Neural cell (in vitro differentiated cells): ENCODE data around the gene ROBO3. TPM values are rescaled to one million over a fixed set of nuclear protein-coding genes. Genes with fewer than 3 reads are reported as not detected.

ENCODE experiments used
- H2AFZ ChIP-seq: fragments of 200-600, 300-800 bp; sonication (generic), shearing (Covaris generic); 2 replicates; pipeline ENCODE4 v1.6.0; 2014; ENCODE audit warnings: low read depth, mild to moderate bottlenecking, antibody characterized with exemption, low read length, moderate library complexity
- H3F3A ChIP-seq: fragments of 200-600 bp; shearing (Covaris generic); 2 replicates; pipeline ENCODE4 v1.6.1; 2016; ENCODE audit warnings: mild to moderate bottlenecking, moderate library complexity, mixed read lengths, antibody characterized with exemption, low read length; ENCODE audit not compliant: insufficient read depth, poor library complexity, severe bottlenecking
- H3K27ac ChIP-seq: fragments of 200-600, 300-800 bp; sonication (generic), shearing (Covaris generic); 2 replicates; pipeline ENCODE4 v1.5.1; 2014; ENCODE audit warnings: mild to moderate bottlenecking, low read length, moderate library complexity
- H3K27me3 ChIP-seq: fragments of 300-800, 200-600 bp; sonication (generic), shearing (Covaris generic); 2 replicates; pipeline ENCODE4 v1.6.0; 2014; ENCODE audit warnings: mild to moderate bottlenecking, low read depth, low read length, moderate library complexity; ENCODE audit not compliant: insufficient read depth
- H3K36me3 ChIP-seq: fragments of 300-800, 200-600 bp; sonication (generic), shearing (Covaris generic); 2 replicates; pipeline ENCODE4 v1.5.1; 2014; ENCODE audit warnings: mild to moderate bottlenecking, antibody characterized with exemption, low read length, moderate library complexity; ENCODE audit not compliant: insufficient read depth
- H3K4me2 ChIP-seq: fragments of 300-800, 200-600 bp; sonication (generic), shearing (Covaris generic); 2 replicates; pipeline ENCODE4 v1.6.0; 2014; ENCODE audit warnings: mild to moderate bottlenecking, low read length
- H3K4me3 ChIP-seq: fragments of 300-800, 200-600 bp; sonication (generic), shearing (Covaris generic); 2 replicates; pipeline ENCODE4 v1.5.1; 2014; ENCODE audit warnings: mild to moderate bottlenecking, low read length, moderate library complexity
- H3K79me2 ChIP-seq: fragments of 200-600 bp; shearing (Covaris generic); replicated peaks from 2 replicates; pipeline ENCODE4 v1.6.0; 2014; ENCODE audit warnings: mild to moderate bottlenecking, low read length, moderate library complexity; ENCODE audit not compliant: insufficient read depth
- H3K9ac ChIP-seq: fragments of 300-800, 200-600 bp; sonication (generic), shearing (Covaris generic); 2 replicates; pipeline ENCODE4 v1.6.1; 2016; ENCODE audit warnings: mild to moderate bottlenecking, low read length, mixed read lengths
- H3K9me2 ChIP-seq: fragments of 200-600 bp; shearing (Covaris generic); 2 replicates; pipeline ENCODE4 v1.6.1; 2016; ENCODE audit warnings: mild to moderate bottlenecking, low read length, mixed read lengths; ENCODE audit not compliant: insufficient read depth
- H3K9me3 ChIP-seq: fragments of 200-600, 300-800 bp; sonication (generic), shearing (Covaris generic); 2 replicates; pipeline ENCODE4 v1.6.1; 2016; ENCODE audit warnings: mild to moderate bottlenecking, mixed run types, low read length, moderate library complexity, mixed read lengths
- H4K20me1 ChIP-seq: fragments of 200-600 bp; shearing (Covaris generic); 2 replicates; pipeline ENCODE4 v1.6.1; 2016; ENCODE audit warnings: mild to moderate bottlenecking, mixed run types; ENCODE audit not compliant: insufficient read depth
- CTCF ChIP-seq: fragments of 450-650 bp; IDR thresholded peaks from 2 replicates; pipeline ENCODE4 v1.5.1; 2014; ENCODE audit warnings: antibody characterized with exemption, mild to moderate bottlenecking, moderate library complexity; ENCODE audit not compliant: poor library complexity, severe bottlenecking
- EP300 ChIP-seq: fragments of 450-650 bp; conservative IDR thresholded peaks from 2 replicates; pipeline ENCODE4 v1.6.1; 2014; ENCODE audit warnings: antibody characterized with exemption, mild to moderate bottlenecking, moderate library complexity; ENCODE audit not compliant: poor library complexity, severe bottlenecking
- EZH2 ChIP-seq: fragments of 200-600, 300-800 bp; shearing (Covaris generic), sonication (generic); IDR thresholded peaks from 2 replicates; pipeline ENCODE4 v1.6.1; 2014; ENCODE audit warnings: antibody characterized with exemption, low read length, borderline replicate concordance, mild to moderate bottlenecking; ENCODE audit not compliant: insufficient read depth, poor library complexity, severe bottlenecking
- MXI1 ChIP-seq: fragments of 450-650 bp; conservative IDR thresholded peaks from 2 replicates; pipeline ENCODE4 v1.6.1; 2014; ENCODE audit warnings: antibody characterized with exemption, mild to moderate bottlenecking; ENCODE audit not compliant: poor library complexity, severe bottlenecking
- POLR2AphosphoS5 ChIP-seq: IDR thresholded peaks from 2 replicates; pipeline ENCODE4 v1.6.1; 2012
- RAD21 ChIP-seq: fragments of 450-650 bp; conservative IDR thresholded peaks from 2 replicates; pipeline ENCODE4 v1.6.1; 2014; ENCODE audit warnings: antibody characterized with exemption, mild to moderate bottlenecking, moderate library complexity
- REST ChIP-seq: IDR thresholded peaks from 2 replicates; pipeline ENCODE4 v1.6.1; 2012; ENCODE audit warnings: borderline replicate concordance
- SMC3 ChIP-seq: fragments of 450-650 bp; conservative IDR thresholded peaks from 2 replicates; pipeline ENCODE4 v1.6.1; 2014; ENCODE audit warnings: antibody characterized with exemption, mild to moderate bottlenecking, moderate library complexity; ENCODE audit not compliant: poor library complexity
- TAF1 ChIP-seq: IDR thresholded peaks from 2 replicates; pipeline ENCODE4 v1.6.1; 2012; ENCODE audit warnings: low read depth
- polyA plus RNA-seq: library from polyadenylated mRNA; depleted of rRNA; stranded (reverse); fragments of >200 nt; gene quantifications from 2 replicates; pipeline ENCODE4 v1.2.3, GENCODE V29; 2014

Gene ROBO3
- polyA plus RNA-seq, 1 donor from 2014 or later: 12.8 TPM

GRCh38 chr11:124869856-124870387 lies 4.7 kb downstream of the ROBO3 start:
- TF ChIP-seq SMC3 (no peak), EP300 (no peak), TAF1 (no peak), CTCF (no peak), EZH2 (no peak), MXI1 (no peak), POLR2AphosphoS5 (no peak), REST (no peak), RAD21 (no peak)
- Histone ChIP-seq H3K36me3 (no peaks in the 10 kb centered on the region), H4K20me1 (no peaks in the 10 kb centered on the region), H3K9me2 (no peaks in the 10 kb centered on the region), H3K27ac (no peak overlapping the region), H3K9ac (no peak overlapping the region), H3F3A (no peaks in the 10 kb centered on the region), H3K27me3 (peaks cover 79% of the 10 kb centered on the region), H3K79me2 (no peaks in the 10 kb centered on the region), H3K9me3 (no peaks in the 10 kb centered on the region), H3K4me3 (no peak overlapping the region), H2AFZ (no peak overlapping the region), H3K4me2 (no peak overlapping the region)

GRCh38 chr11:124870430-124870829 lies 5.2 kb downstream of the ROBO3 start:
- Histone ChIP-seq H3F3A (no peaks in the 10 kb centered on the region), H3K4me2 (no peak overlapping the region), H3K4me3 (no peak overlapping the region), H4K20me1 (no peaks in the 10 kb centered on the region), H3K9ac (no peak overlapping the region), H3K27me3 (peaks cover 77% of the 10 kb centered on the region), H2AFZ (no peak overlapping the region), H3K9me2 (no peaks in the 10 kb centered on the region), H3K79me2 (no peaks in the 10 kb centered on the region), H3K36me3 (no peaks in the 10 kb centered on the region), H3K9me3 (no peaks in the 10 kb centered on the region), H3K27ac (no peak overlapping the region)
- TF ChIP-seq EZH2 (no peak), MXI1 (no peak), RAD21 (no peak)
